Measurements from ENCODE around the gene GAL3ST1.

GRCh38 chr22:30539368-30539767, 35.1 kb downstream of the GAL3ST1 start:
- TF ChIP-seq CTCF (conservative IDR thresholded peaks at IDR 0.05; ENCODE audit: low read length) (no peak), EZH2phosphoT487 (IDR thresholded peaks at IDR 0.05; ENCODE audit: borderline replicate concordance, low read depth, low read length) (no peak)
